HG03521 (cell line): ENCODE data around the gene GJB6.

Source experiments
- ATAC-seq: cut with Tn5 transposase; IDR thresholded peaks from one replicate; pipeline ENCODE4 v1.9.1; 2021; ENCODE audit warnings: mild to moderate bottlenecking, moderate library complexity; ENCODE audit not compliant: unreplicated experiment

GJB6 gene

GRCh38 chr13:20190481-20191310 lies 41.4 kb downstream of the GJB6 start:
- ATAC-seq, result no peak

GRCh38 chr13:20190076-20190475 lies 42.0 kb downstream of the GJB6 start:
- no peak for ATAC-seq

- ATAC-seq, result no peak
These were observed 43.2 kb downstream of the GJB6 start for GRCh38 chr13:20188667-20189553.

GRCh38 chr13:20186771-20187170 lies 45.3 kb downstream of the GJB6 start:
- ATAC-seq, result no peak

- no peak for ATAC-seq
These were observed 46.6 kb downstream of the GJB6 start for GRCh38 chr13:20185366-20186056.

GRCh38 chr13:20182231-20182846 lies 49.8 kb downstream of the GJB6 start:
- ATAC-seq, result peak; percentile 77

- ATAC-seq, result no peak
These were observed 50.9 kb downstream of the GJB6 start for GRCh38 chr13:20181188-20181587.

- no peak for ATAC-seq
These were observed 54.0 kb downstream of the GJB6 start for GRCh38 chr13:20178156-20178555.

GRCh38 chr13:20177049-20177831 lies 54.9 kb downstream of the GJB6 start:
- ATAC-seq, result no peak

- ATAC-seq, result no peak
These were observed 56.0 kb downstream of the GJB6 start for GRCh38 chr13:20175907-20176652.

GRCh38 chr13:20175406-20175794 lies 56.7 kb downstream of the GJB6 start:
- no peak for ATAC-seq

GRCh38 chr13:20174656-20175405 lies 57.3 kb downstream of the GJB6 start:
- ATAC-seq, result peak; percentile 82

GRCh38 chr13:20173116-20173746 lies 58.9 kb downstream of the GJB6 start:
- no peak for ATAC-seq
